IMR-90 (cell line): ENCODE results near the gene HOXC12. TPM values are rescaled to one million over a fixed set of nuclear protein-coding genes. Genes with fewer than 3 reads are reported as not detected.

Experiments
- ATAC-seq: fragments of 200-7000 bp; cut with Tn5 transposase; 2 replicates; pipeline ENCODE4 v1.9.1; 2020; ENCODE audit warnings: low read depth, mild to moderate bottlenecking, moderate library complexity
- BruUV-seq: library from RNA; stranded (reverse); fragments of 400-500 nt; replicated peaks from 2 replicates; lab custom pipeline; 2021; lab: Mats Ljungman, UMichigan
- CTCF ChIA-PET: fragments of 300-600 bp; formaldehyde crosslinking; extraction: SDS; loops from one replicate; lab custom pipeline; 2021; ENCODE audit warnings: antibody characterized with exemption; lab: Yijun Ruan, JAX
- POLR2A ChIA-PET: fragments of 300-600 bp; sonication (Branson Sonifier 250); formaldehyde crosslinking; loops from one replicate; lab custom pipeline; 2022; ENCODE audit warnings: antibody characterized with exemption; ENCODE audit not compliant: unreplicated experiment; lab: Charles Lee
- DNase-seq: peaks from one replicate; pipeline ENCODE4 v3.0.0; 2013
- H2AFZ ChIP-seq: replicated peaks from 2 replicates; pipeline ENCODE3; 2013; ENCODE audit warnings: low read length, mild to moderate bottlenecking; ENCODE audit not compliant: poor library complexity
- H2AK5ac ChIP-seq: 2 replicates; pipeline ENCODE4 v1.6.1; 2013; ENCODE audit warnings: low read depth, low read length, inconsistent platforms
- H2AK9ac ChIP-seq: replicated peaks from 2 replicates; pipeline ENCODE3; 2013; ENCODE audit warnings: mild to moderate bottlenecking, low read depth, low read length, moderate library complexity; ENCODE audit not compliant: poor library complexity
- H2BK120ac ChIP-seq: 2 replicates; pipeline ENCODE4 v1.6.1; 2013; ENCODE audit warnings: low read depth, low read length, inconsistent platforms
- H2BK15ac ChIP-seq: 3 replicates; pipeline ENCODE4 v1.6.1; 2013; ENCODE audit warnings: low read depth, low read length, inconsistent platforms
- H2BK20ac ChIP-seq: 2 replicates; pipeline ENCODE4 v1.6.1; 2013; ENCODE audit warnings: low read depth, mild to moderate bottlenecking, inconsistent platforms, low read length, moderate library complexity
- H2BK5ac ChIP-seq: 2 replicates; pipeline ENCODE4 v1.6.1; 2013; ENCODE audit warnings: mild to moderate bottlenecking, low read depth, low read length, inconsistent platforms; ENCODE audit not compliant: poor library complexity, severe bottlenecking
- H3K14ac ChIP-seq: replicated peaks from 2 replicates; pipeline ENCODE4 v1.6.1; 2013; ENCODE audit warnings: low read depth, low read length, inconsistent platforms
- H3K18ac ChIP-seq: 2 replicates; pipeline ENCODE4 v1.6.1; 2013; ENCODE audit warnings: low read depth, low read length, control low read depth
- H3K23ac ChIP-seq: 2 replicates; pipeline ENCODE4 v1.6.1; 2013; ENCODE audit warnings: low read depth, low read length, inconsistent platforms
- H3K27ac ChIP-seq: 2 replicates; pipeline ENCODE4 v1.5.1; 2013; ENCODE audit warnings: mild to moderate bottlenecking, control low read depth, low read length; ENCODE audit not compliant: insufficient read depth
- H3K27me3 ChIP-seq: 2 replicates; pipeline ENCODE4 v1.6.1; 2013; ENCODE audit warnings: low read length; ENCODE audit not compliant: control insufficient read depth, insufficient read depth
- H3K36me3 ChIP-seq: 2 replicates; pipeline ENCODE4 v1.6.1; 2013; ENCODE audit warnings: low read length, mixed read lengths; ENCODE audit not compliant: control insufficient read depth, insufficient read depth
- H3K4ac ChIP-seq: 2 replicates; pipeline ENCODE4 v1.6.1; 2013; ENCODE audit warnings: low read depth, low read length, inconsistent platforms
- H3K4me1 ChIP-seq: 2 replicates; pipeline ENCODE4 v1.6.1; 2013; ENCODE audit warnings: low read length, mixed read lengths; ENCODE audit not compliant: control insufficient read depth, insufficient read depth
- H3K4me2 ChIP-seq: 2 replicates; pipeline ENCODE4 v1.6.1; 2013; ENCODE audit warnings: low read depth, mild to moderate bottlenecking, control low read depth, low read length, moderate library complexity
- H3K4me3 ChIP-seq: 2 replicates; pipeline ENCODE4 v1.5.1; 2013; ENCODE audit warnings: low read depth, mild to moderate bottlenecking, control low read depth, low read length, moderate library complexity; ENCODE audit not compliant: insufficient read depth
- H3K56ac ChIP-seq: 2 replicates; pipeline ENCODE4 v1.6.1; 2013; ENCODE audit warnings: low read length, inconsistent platforms; ENCODE audit not compliant: insufficient read depth; ENCODE audit errors: extremely low read depth
- H3K79me1 ChIP-seq, 2 experiments: 2 replicates each; pipeline ENCODE4 v1.6.1; 2013; ENCODE audit warnings: low read length in 2 of 2, inconsistent platforms in 1 of 2, low read depth in 1 of 2
- H3K9ac ChIP-seq: 2 replicates; pipeline ENCODE4 v1.6.1; 2013; ENCODE audit warnings: low read depth, low read length, control low read depth
- H3K9me1 ChIP-seq: 2 replicates; pipeline ENCODE4 v1.6.1; 2013; ENCODE audit warnings: low read length, inconsistent platforms; ENCODE audit not compliant: insufficient read depth
- H3K9me3 ChIP-seq: 2 replicates; pipeline ENCODE4 v1.6.1; 2013; ENCODE audit warnings: low read length; ENCODE audit not compliant: control insufficient read depth, insufficient read depth
- H4K20me1 ChIP-seq: 2 replicates; pipeline ENCODE4 v1.6.1; 2013; ENCODE audit warnings: low read length, inconsistent platforms; ENCODE audit not compliant: insufficient read depth
- H4K5ac ChIP-seq: 2 replicates; pipeline ENCODE4 v1.6.1; 2013; ENCODE audit warnings: mild to moderate bottlenecking, low read depth, low read length, control low read depth
- H4K8ac ChIP-seq, 2 experiments: 2 replicates each; pipeline ENCODE4 v1.6.1; 2013; ENCODE audit warnings: low read depth in 2 of 2, low read length in 2 of 2, control low read depth in 1 of 2, inconsistent platforms in 1 of 2
- H4K91ac ChIP-seq: 2 replicates; pipeline ENCODE4 v1.6.1; 2013; ENCODE audit warnings: low read depth, low read length, inconsistent platforms; ENCODE audit not compliant: insufficient read depth
- BHLHE40 ChIP-seq: fragments of 150-350 bp; IDR thresholded peaks from 2 replicates; pipeline ENCODE4 v1.6.1; 2016; ENCODE audit warnings: mild to moderate bottlenecking, low read depth, low read length
- CEBPB ChIP-seq: IDR thresholded peaks from 2 replicates; pipeline ENCODE4 v1.6.1; 2012; ENCODE audit warnings: low read depth, low read length, improper control_type of control experiment
- FOS ChIP-seq: fragments of 150-350 bp; IDR thresholded peaks from 2 replicates; pipeline ENCODE4 v1.6.1; 2016; ENCODE audit warnings: low read depth, low read length
- MAFK ChIP-seq: IDR thresholded peaks from 2 replicates; pipeline ENCODE4 v1.6.1; 2012; ENCODE audit warnings: low read depth, low read length, improper control_type of control experiment
- MAZ ChIP-seq: IDR thresholded peaks from 2 replicates; pipeline ENCODE4 v1.6.1; 2012; ENCODE audit warnings: low read depth, mild to moderate bottlenecking, low read length, improper control_type of control experiment, moderate library complexity, borderline replicate concordance
- NFE2L2 ChIP-seq: fragments of 150-350 bp; IDR thresholded peaks from 2 replicates; pipeline ENCODE4 v1.6.1; 2016; ENCODE audit warnings: low read depth, mild to moderate bottlenecking, low read length
- RCOR1 ChIP-seq: IDR thresholded peaks from 2 replicates; pipeline ENCODE4 v1.6.1; 2012; ENCODE audit warnings: mild to moderate bottlenecking, low read length, improper control_type of control experiment; ENCODE audit not compliant: insufficient replicate concordance
- SMC3 ChIP-seq: fragments of 150-350 bp; IDR thresholded peaks from 2 replicates; pipeline ENCODE4 v1.6.1; 2016; ENCODE audit warnings: low read depth, mild to moderate bottlenecking, antibody characterized with exemption, low read length, moderate library complexity
- WGBS, 2 experiments: methylation state at CpG; one replicate each; pipeline versions ENCODE4 v1.1.5 to v1.1.7; 2013; ENCODE audit warnings: missing lambda C conversion rate in 2 of 2; ENCODE audit not compliant: insufficient read length in 1 of 2; ENCODE audit errors: extremely low coverage in 2 of 2; 5-methylcytosine and 5-hydroxymethylcytosine counted together
- dilution Hi-C: fragments of 300-500 bp; cut with HindIII; formaldehyde crosslinking; loops from one replicate; pipeline ENCODE4 v1.14.3; 2018; ENCODE audit warnings: low sequenced_read_pairs; ENCODE audit not compliant: unreplicated experiment
- in situ Hi-C: fragments of 300-500 bp; cut with MboI; formaldehyde crosslinking; loops from 3 replicates; pipeline ENCODE4 v1.14.3; 2019; ENCODE audit warnings: low sequenced_read_pairs, inconsistent platforms, mixed read lengths
- intact Hi-C: fragments of 100-400 bp; cut with micrococcal nuclease; formaldehyde crosslinking; loops from 2 replicates; pipeline ENCODE4 v1.10.0; 2022
- polyA plus RNA-seq, 3 experiments: library from polyadenylated mRNA; depleted of rRNA; stranded (reverse); fragments of >200 nt; gene quantifications; 2 replicates each; pipeline ENCODE4 v1.2.3, GENCODE V29; 2012; ENCODE audit warnings: low replicate concordance in 1 of 3
- total RNA-seq: library from RNA; depleted of rRNA; stranded (reverse); fragments of >200 nt; gene quantifications from 2 replicates; pipeline ENCODE4 v1.2.3, GENCODE V29; 2012
- TF ChIP-seq, protein P1 (sequence below): conservative IDR thresholded peaks from 2 replicates; pipeline ENCODE4 v1.5.1; 2012; ENCODE audit warnings: mild to moderate bottlenecking, low read depth, low read length, improper control_type of control experiment

The HOXC12 gene
- total and polyA plus RNA-seq, 2 of the 4 experiments (the other 2 are of a cell fraction) = not detected

DNA sequence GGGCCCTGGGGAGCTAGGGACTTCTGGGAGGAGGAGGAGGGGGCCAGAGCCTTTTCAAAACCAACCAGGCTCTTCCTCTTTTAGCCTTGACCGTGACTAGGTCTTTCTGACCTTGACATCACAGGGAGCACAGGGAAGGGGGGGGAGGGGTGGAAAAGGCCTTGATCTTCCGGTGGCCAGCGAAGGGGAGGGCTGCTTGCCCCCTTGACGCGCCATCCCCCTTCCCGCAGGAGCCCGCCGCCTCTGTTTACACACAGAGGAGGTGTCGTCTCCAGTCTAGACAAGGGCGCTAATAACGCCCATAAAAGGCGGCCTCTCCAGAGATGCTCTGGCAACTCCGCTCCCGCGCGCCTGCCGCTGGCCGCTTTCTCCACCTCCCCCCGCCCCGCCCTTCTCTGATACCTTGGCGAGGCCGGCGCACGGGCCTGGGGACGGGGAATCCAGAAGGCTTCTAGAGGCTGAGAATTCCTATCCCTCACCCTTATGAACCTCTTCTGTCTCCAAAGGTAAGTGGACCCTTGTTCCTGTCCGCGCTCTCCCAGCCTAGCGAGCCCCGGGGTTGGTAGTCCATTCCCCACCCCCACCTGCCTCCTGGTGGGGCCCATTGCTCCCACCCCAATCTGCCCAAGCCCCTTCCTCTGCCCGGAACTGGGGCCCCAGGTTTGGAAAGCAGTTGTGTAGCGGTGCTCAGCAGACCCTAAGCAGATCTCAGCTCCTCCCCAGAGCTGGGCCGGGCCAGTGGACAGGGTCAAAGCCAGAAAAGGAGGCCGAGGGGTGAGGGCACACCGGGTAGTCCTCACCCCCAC lies 4.9 kb upstream of the HOXC12 start:
- in situ Hi-C loops = no loop called here
- intact Hi-C loops = no loop called here
- Histone ChIP-seq H2BK5ac (no peak overlapping the region), H4K5ac (no peak overlapping the region), H4K20me1 (no peaks in the 10 kb centered on the region), H4K8ac (no peak overlapping the region), H3K4me2 (no peak overlapping the region), H3K4ac (no peak overlapping the region), H2AK5ac (no peak overlapping the region), H3K56ac (no peak overlapping the region), H2BK20ac (no peak overlapping the region), H3K27ac (no peak overlapping the region), H3K14ac (no peak overlapping the region), H3K9me3 (peaks cover 7% of the 10 kb centered on the region; the same call in 1 of the 2 replicates), H2AFZ (no peak overlapping the region), H3K4me3 (no peak overlapping the region), H3K4me1 (no peaks in the 10 kb centered on the region), H3K27me3 (peaks cover 95% of the 10 kb centered on the region), H3K23ac (no peak overlapping the region), H2BK120ac (no peak overlapping the region), H3K79me1 (no peaks in the 10 kb centered on the region), H4K91ac (no peak overlapping the region), H3K9me1 (no peaks in the 10 kb centered on the region), H2BK15ac (no peak overlapping the region), H2AK9ac (no peak overlapping the region), H3K36me3 (no peaks in the 10 kb centered on the region), H3K18ac (no peak overlapping the region), H3K9ac (no peak overlapping the region)
- TF ChIP-seq RCOR1 = no peak
- TF ChIP-seq MAZ = no peak
- TF ChIP-seq NFE2L2 = no peak
- TF ChIP-seq MAFK = no peak
- no peak for TF ChIP-seq FOS
- no peak for TF ChIP-seq SMC3
- TF ChIP-seq CEBPB = no peak
- TF ChIP-seq, protein P1, sequence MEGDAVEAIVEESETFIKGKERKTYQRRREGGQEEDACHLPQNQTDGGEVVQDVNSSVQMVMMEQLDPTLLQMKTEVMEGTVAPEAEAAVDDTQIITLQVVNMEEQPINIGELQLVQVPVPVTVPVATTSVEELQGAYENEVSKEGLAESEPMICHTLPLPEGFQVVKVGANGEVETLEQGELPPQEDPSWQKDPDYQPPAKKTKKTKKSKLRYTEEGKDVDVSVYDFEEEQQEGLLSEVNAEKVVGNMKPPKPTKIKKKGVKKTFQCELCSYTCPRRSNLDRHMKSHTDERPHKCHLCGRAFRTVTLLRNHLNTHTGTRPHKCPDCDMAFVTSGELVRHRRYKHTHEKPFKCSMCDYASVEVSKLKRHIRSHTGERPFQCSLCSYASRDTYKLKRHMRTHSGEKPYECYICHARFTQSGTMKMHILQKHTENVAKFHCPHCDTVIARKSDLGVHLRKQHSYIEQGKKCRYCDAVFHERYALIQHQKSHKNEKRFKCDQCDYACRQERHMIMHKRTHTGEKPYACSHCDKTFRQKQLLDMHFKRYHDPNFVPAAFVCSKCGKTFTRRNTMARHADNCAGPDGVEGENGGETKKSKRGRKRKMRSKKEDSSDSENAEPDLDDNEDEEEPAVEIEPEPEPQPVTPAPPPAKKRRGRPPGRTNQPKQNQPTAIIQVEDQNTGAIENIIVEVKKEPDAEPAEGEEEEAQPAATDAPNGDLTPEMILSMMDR = no peak
- no peak for TF ChIP-seq BHLHE40
- dilution Hi-C loops = no loop called here
- no peak for ATAC-seq
- WGBS, 2 experiments = 4% methylated on average over 20 of the region's 34 CpGs; no CpG with 5 or more reads in 1 of the 2 experiments
- ChIA-PET POLR2A (no interaction called here), CTCF (no interaction called here)
- no peak for DNase-seq
- BruUV-seq = no TSS peak
